IPS DF 19.7 (cell line): ENCODE results near the gene SEC31B.

Source experiments
- DNase-seq: peaks from one replicate; pipeline ENCODE4 v3.0.0-alpha.2; 2013; ENCODE audit warnings: low read depth, low spot score

SEC31B gene

GRCh38 chr10:100519311-100520051 lies at the start of gene SEC31B:
Gene SEC31B (minus strand): TSS chr10:100519861. CDS start chr10:100516952, 2,909 bp downstream.
- DNase-seq = no peak

GRCh38 chr10:100568912-100569311 lies 49.3 kb upstream of the SEC31B start:
- no peak for DNase-seq

GRCh38 chr10:100567826-100568225 lies 48.2 kb upstream of the SEC31B start:
- DNase-seq = no peak

- DNase-seq = no peak
Measured at GRCh38 chr10:100567249-100567648, 47.6 kb upstream of the SEC31B start.

GRCh38 chr10:100566561-100566960 lies 46.9 kb upstream of the SEC31B start:
- no peak for DNase-seq

GRCh38 chr10:100565206-100565985 lies 45.7 kb upstream of the SEC31B start:
- no peak for DNase-seq

- DNase-seq = peak; percentile 23
Measured at GRCh38 chr10:100562008-100562672, 42.5 kb upstream of the SEC31B start.

GRCh38 chr10:100561005-100561404 lies 41.3 kb upstream of the SEC31B start:
- DNase-seq = no peak

- DNase-seq = no peak
Measured at GRCh38 chr10:100560248-100560647, 40.6 kb upstream of the SEC31B start.

GRCh38 chr10:100554902-100555301 lies 35.2 kb upstream of the SEC31B start:
- DNase-seq = no peak

- no peak for DNase-seq
Measured at GRCh38 chr10:100553929-100554328, 34.3 kb upstream of the SEC31B start.

GRCh38 chr10:100551738-100552137 lies 32.1 kb upstream of the SEC31B start:
- no peak for DNase-seq

- no peak for DNase-seq
Measured at GRCh38 chr10:100551196-100551595, 31.5 kb upstream of the SEC31B start.

GRCh38 chr10:100544950-100545349 lies 25.3 kb upstream of the SEC31B start:
- DNase-seq = no peak

GRCh38 chr10:100537475-100537874 lies 17.8 kb upstream of the SEC31B start:
- DNase-seq = no peak

GRCh38 chr10:100535715-100536353 lies 16.2 kb upstream of the SEC31B start, which contains the start of gene HIF1AN:
Gene HIF1AN (plus strand): TSS chr10:100535943. CDS start chr10:100535959, 16 bp downstream.
- peak; percentile 87 for DNase-seq

- no peak for DNase-seq
Measured at GRCh38 chr10:100535338-100535714, 15.7 kb upstream of the SEC31B start.

- no peak for DNase-seq
Measured at GRCh38 chr10:100534726-100535125, 15.1 kb upstream of the SEC31B start.

- DNase-seq = no peak
Measured at GRCh38 chr10:100531761-100532160, 12.1 kb upstream of the SEC31B start.

- no peak for DNase-seq
Measured at GRCh38 chr10:100529475-100530298, 10.0 kb upstream of the SEC31B start, which contains the start of gene NDUFB8. Gene NDUFB8 (minus strand): TSS chr10:100529871. CDS start chr10:100529851, 20 bp downstream.
